OCI-LY7 (cell line): Measurements from ENCODE around the gene LCE3A. TPM values are rescaled to one million over a fixed set of nuclear protein-coding genes. Genes with fewer than 3 reads are reported as not detected.

Experiments used
- BruUV-seq: library from RNA; stranded (reverse); fragments of 400-500 nt; replicated peaks from 2 replicates; lab custom pipeline; 2021; lab: Mats Ljungman, UMichigan
- CTCF ChIA-PET: fragments of 300-600 bp; sonication (Branson Sonifier 250); formaldehyde crosslinking; loops from one replicate; lab custom pipeline; 2022; ENCODE audit warnings: antibody characterized with exemption; ENCODE audit not compliant: unreplicated experiment; lab: Charles Lee
- POLR2A ChIA-PET: fragments of 300-600 bp; sonication (Branson Sonifier 250); formaldehyde crosslinking; loops from one replicate; lab custom pipeline; 2022; ENCODE audit warnings: antibody characterized with exemption; lab: Charles Lee
- DNase-seq: peaks from one replicate; pipeline ENCODE4 v3.0.0-alpha.2; 2015; ENCODE audit warnings: low spot score
- H2AFZ ChIP-seq: fragments of 200-600 bp; sonication (generic), shearing (Covaris generic); 2 replicates; pipeline ENCODE4 v1.6.1; 2014; ENCODE audit warnings: mild to moderate bottlenecking, antibody characterized with exemption, low read length, moderate library complexity
- H3K27ac ChIP-seq: fragments of 200-600 bp; sonication (generic); 2 replicates; pipeline ENCODE4 v1.5.1; 2014; ENCODE audit warnings: mixed run types, low read depth, mild to moderate bottlenecking, moderate library complexity, low read length, inconsistent platforms; ENCODE audit not compliant: poor library complexity, severe bottlenecking
- H3K36me3 ChIP-seq: fragments of 200-600 bp; sonication (generic); 2 replicates; pipeline ENCODE4 v1.6.1; 2014; ENCODE audit warnings: mild to moderate bottlenecking, antibody characterized with exemption, low read length, moderate library complexity, mixed read lengths; ENCODE audit not compliant: insufficient read depth
- H3K4me1 ChIP-seq: fragments of 200-600 bp; sonication (generic); 2 replicates; pipeline ENCODE4 v1.5.1; 2014; ENCODE audit warnings: mild to moderate bottlenecking, low read length; ENCODE audit not compliant: insufficient read depth, poor library complexity, severe bottlenecking
- H3K4me2 ChIP-seq: fragments of 200-600 bp; sonication (generic); 2 replicates; pipeline ENCODE4 v1.6.1; 2014; ENCODE audit warnings: mild to moderate bottlenecking, low read length
- H3K4me3 ChIP-seq: fragments of 200-600 bp; sonication (generic); 2 replicates; pipeline ENCODE4 v1.5.1; 2014; ENCODE audit warnings: mild to moderate bottlenecking, low read depth, low read length; ENCODE audit not compliant: poor library complexity, severe bottlenecking
- H3K79me2 ChIP-seq: fragments of 200-600 bp; sonication (generic); 2 replicates; pipeline ENCODE4 v1.6.1; 2016; ENCODE audit warnings: low read depth, mild to moderate bottlenecking, low read length, moderate library complexity, mixed read lengths; ENCODE audit not compliant: insufficient read depth
- H3K9me2 ChIP-seq: fragments of 200-600 bp; sonication (generic); 2 replicates; pipeline ENCODE4 v1.6.1; 2016; ENCODE audit warnings: mild to moderate bottlenecking, low read length, mixed read lengths; ENCODE audit not compliant: insufficient read depth
- H3K9me3 ChIP-seq: fragments of 200-600 bp; sonication (generic); 2 replicates; pipeline ENCODE4 v1.6.1; 2014; ENCODE audit warnings: mild to moderate bottlenecking, mixed run types, low read length, mixed read lengths
- H4K20me1 ChIP-seq: fragments of 200-600 bp; sonication (generic); 2 replicates; pipeline ENCODE4 v1.6.1; 2014; ENCODE audit warnings: mild to moderate bottlenecking, antibody characterized with exemption, low read length, moderate library complexity, mixed read lengths; ENCODE audit not compliant: insufficient read depth
- CTCF ChIP-seq: fragments of 200-600 bp; sonication (generic); conservative IDR thresholded peaks from 2 replicates; pipeline ENCODE4 v1.5.1; 2014; ENCODE audit warnings: mild to moderate bottlenecking, antibody characterized with exemption, low read length, moderate library complexity, mixed read lengths
- EZH2phosphoT487 ChIP-seq: fragments of 200-600 bp; sonication (generic); IDR thresholded peaks from 2 replicates; pipeline ENCODE4 v1.6.1; 2018; ENCODE audit warnings: low read depth, borderline replicate concordance, mild to moderate bottlenecking, mixed run types, antibody characterized with exemption, low read length, moderate library complexity, mixed read lengths
- intact Hi-C: fragments of 100-400 bp; cut with micrococcal nuclease; formaldehyde crosslinking; loops from one replicate; pipeline ENCODE4 v1.10.0; 2022; ENCODE audit not compliant: unreplicated experiment
- total RNA-seq, 2 experiments: library from RNA; depleted of rRNA in 1 of 2; stranded (reverse); fragments of >200 nt in 1 of 2; shearing (Covaris generic) in 1 of 2; gene quantifications; 2 replicates each; pipeline ENCODE4 v1.2.3, GENCODE V29; 2014 to 2022

LCE3A gene
- total RNA-seq, 2 experiments from 2014 or later = not detected

GRCh38 chr1:152621993-152622392 is 910 bp downstream of the LCE3A start:
- no peak for DNase-seq
- no TSS peak for BruUV-seq
- intact Hi-C loops = no loop called here
- no peak overlapping the region for H2AFZ ChIP-seq
- no peak overlapping the region for H3K27ac ChIP-seq
- no peak overlapping the region for H3K4me2 ChIP-seq
- H4K20me1 ChIP-seq = no peaks in the 10 kb centered on the region
- TF ChIP-seq CTCF = no peak
- TF ChIP-seq EZH2phosphoT487 = no peak
- CTCF ChIA-PET = no interaction called here
- no peak overlapping the region for H3K4me3 ChIP-seq
- H3K79me2 ChIP-seq = no peaks in the 10 kb centered on the region
- no peaks in the 10 kb centered on the region for H3K4me1 ChIP-seq
- no peaks in the 10 kb centered on the region for H3K36me3 ChIP-seq
- POLR2A ChIA-PET = no interaction called here
- H3K9me2 ChIP-seq = no peaks in the 10 kb centered on the region
- H3K9me3 ChIP-seq = peaks cover 4% of the 10 kb centered on the region; the same call in 1 of the 2 replicates

- POLR2A ChIA-PET = no interaction called here
- Histone ChIP-seq H4K20me1 (no peaks in the 10 kb centered on the region), H3K79me2 (no peaks in the 10 kb centered on the region), H3K36me3 (no peaks in the 10 kb centered on the region), H3K4me3 (no peak within 1 kb of the TSS), H3K4me2 (no peak within 1 kb of the TSS), H3K9me2 (no peaks in the 10 kb centered on the region), H3K9me3 (no peaks in the 10 kb centered on the region), H3K4me1 (no peaks in the 10 kb centered on the region), H2AFZ (no peak within 1 kb of the TSS), H3K27ac (no peak within 1 kb of the TSS)
- BruUV-seq = no TSS peak
- no peak for DNase-seq
- TF ChIP-seq EZH2phosphoT487 = no peak
- TF ChIP-seq CTCF = no peak
- CTCF ChIA-PET = no interaction called here
- intact Hi-C loops = no loop called here
These were observed 9.4 kb downstream of the LCE3A start, which contains the start of gene LCE3B for GRCh38 chr1:152613511-152613910. Gene LCE3B (plus strand): TSS chr1:152613811. CDS start chr1:152613811, 0 bp downstream.

- Histone ChIP-seq H3K4me2 (no peak within 1 kb of the TSS), H3K4me1 (no peaks in the 10 kb centered on the region), H4K20me1 (no peaks in the 10 kb centered on the region), H3K4me3 (no peak within 1 kb of the TSS), H3K9me3 (no peaks in the 10 kb centered on the region), H3K79me2 (no peaks in the 10 kb centered on the region), H3K9me2 (no peaks in the 10 kb centered on the region), H2AFZ (no peak within 1 kb of the TSS), H3K36me3 (no peaks in the 10 kb centered on the region), H3K27ac (no peak within 1 kb of the TSS)
- intact Hi-C loops = no loop called here
- ChIA-PET POLR2A (no interaction called here), CTCF (no interaction called here)
- no peak for DNase-seq
- BruUV-seq = no TSS peak
- TF ChIP-seq EZH2phosphoT487 (no peak), CTCF (no peak)
These were observed 23.0 kb downstream of the LCE3A start, which contains the start of gene LCE3C for GRCh38 chr1:152599934-152600333. Gene LCE3C (plus strand): TSS chr1:152600234. CDS start chr1:152600732, 498 bp downstream.
